Left colon (tissue), 2 donors: ENCODE data around the gene DIAPH1. TPM values are rescaled to one million over a fixed set of nuclear protein-coding genes. Genes with fewer than 3 reads are reported as not detected.

Experiments used
- ATAC-seq: fragments of 200-7000 bp; cut with Tn5 transposase; one replicate; pipeline ENCODE4 v1.9.1; 2020; ENCODE audit warnings: mild to moderate bottlenecking, moderate library complexity
- DNase-seq, 2 donors: peaks; one replicate each; pipeline ENCODE4 v3.0.0-alpha.2; 2020
- intact Hi-C, 2 donors: fragments of 100-400 bp; cut with DNase I in 1 of 2; cut with micrococcal nuclease in 1 of 2; formaldehyde crosslinking; loops; one replicate each; pipeline versions ENCODE4 v1.11.2 to v1.14.0; 2022; cut with DNase I, micrococcal nuclease
- total RNA-seq, 2 donors: library from RNA; stranded (reverse); fragmentation: NEBNext Ultra II Directional; extraction: Animal tissue kit (Norgen Biotek cat#: 25700); gene quantifications; one replicate each; pipeline ENCODE4 v1.2.1, GENCODE V29; 2021
- donor health status: DM: no; HTN: no; CAD: no.
- donor health status: DM: yes; HTN: yes; CAD: no.

The DIAPH1 gene
- total RNA-seq, 2 donors from 2014 or later = 105 to 108 TPM

DNA sequence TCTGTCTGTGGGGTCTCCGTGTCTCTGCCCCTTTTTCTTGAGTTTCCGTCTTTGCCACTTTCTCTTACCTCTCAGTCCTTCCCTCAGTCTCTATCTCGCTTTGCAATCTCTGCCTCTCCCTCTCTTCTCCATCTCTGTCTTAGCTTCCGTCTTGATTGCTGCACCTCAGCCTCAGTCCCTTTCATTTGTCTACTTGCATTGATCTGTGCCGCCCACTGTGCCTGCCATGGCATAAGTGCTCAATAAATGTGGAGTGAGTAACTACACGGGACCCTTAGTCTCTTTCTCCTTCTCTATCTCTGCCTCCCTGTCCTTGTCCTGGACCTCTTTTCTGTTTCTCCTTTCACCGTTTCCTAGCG, 123.4 kb downstream of the DIAPH1 start:
- ATAC-seq = no peak
- intact Hi-C loops = no loop called here
- no peak for DNase-seq

DNA sequence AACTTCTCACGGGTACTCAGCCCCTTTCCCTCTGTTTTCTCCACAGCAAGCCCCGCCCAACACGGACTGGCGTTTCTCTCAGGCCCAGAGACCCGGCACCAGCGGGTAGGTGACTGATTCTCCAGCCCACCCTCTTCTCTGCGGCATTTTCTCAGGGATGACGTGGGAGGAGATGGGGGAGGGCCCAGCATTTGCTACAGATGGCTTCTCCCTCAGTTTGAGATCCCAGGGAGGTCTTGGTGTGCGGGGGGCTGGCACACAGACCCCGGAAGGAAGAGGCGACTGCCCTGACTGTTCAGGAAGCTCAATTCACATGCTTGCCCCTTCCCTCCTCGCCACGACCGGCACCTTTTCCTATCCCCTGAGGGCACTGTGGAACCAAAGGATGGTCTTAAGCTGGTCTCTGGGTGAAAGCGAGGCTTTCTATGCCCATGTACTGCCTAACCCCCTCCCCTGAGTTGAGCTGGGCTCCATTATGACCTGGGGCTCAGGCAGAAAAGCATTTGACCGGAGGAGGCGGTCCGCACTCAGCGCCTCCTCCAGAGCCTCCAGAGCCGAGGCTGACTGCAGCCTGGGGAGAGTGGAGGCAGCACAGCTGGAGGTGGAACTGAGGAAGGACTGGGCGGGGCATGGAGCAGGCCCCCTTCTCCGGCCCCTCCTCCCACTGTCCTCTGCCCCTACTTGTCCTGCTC, 123.9 kb downstream of the DIAPH1 start:
- no peak for DNase-seq

DNA sequence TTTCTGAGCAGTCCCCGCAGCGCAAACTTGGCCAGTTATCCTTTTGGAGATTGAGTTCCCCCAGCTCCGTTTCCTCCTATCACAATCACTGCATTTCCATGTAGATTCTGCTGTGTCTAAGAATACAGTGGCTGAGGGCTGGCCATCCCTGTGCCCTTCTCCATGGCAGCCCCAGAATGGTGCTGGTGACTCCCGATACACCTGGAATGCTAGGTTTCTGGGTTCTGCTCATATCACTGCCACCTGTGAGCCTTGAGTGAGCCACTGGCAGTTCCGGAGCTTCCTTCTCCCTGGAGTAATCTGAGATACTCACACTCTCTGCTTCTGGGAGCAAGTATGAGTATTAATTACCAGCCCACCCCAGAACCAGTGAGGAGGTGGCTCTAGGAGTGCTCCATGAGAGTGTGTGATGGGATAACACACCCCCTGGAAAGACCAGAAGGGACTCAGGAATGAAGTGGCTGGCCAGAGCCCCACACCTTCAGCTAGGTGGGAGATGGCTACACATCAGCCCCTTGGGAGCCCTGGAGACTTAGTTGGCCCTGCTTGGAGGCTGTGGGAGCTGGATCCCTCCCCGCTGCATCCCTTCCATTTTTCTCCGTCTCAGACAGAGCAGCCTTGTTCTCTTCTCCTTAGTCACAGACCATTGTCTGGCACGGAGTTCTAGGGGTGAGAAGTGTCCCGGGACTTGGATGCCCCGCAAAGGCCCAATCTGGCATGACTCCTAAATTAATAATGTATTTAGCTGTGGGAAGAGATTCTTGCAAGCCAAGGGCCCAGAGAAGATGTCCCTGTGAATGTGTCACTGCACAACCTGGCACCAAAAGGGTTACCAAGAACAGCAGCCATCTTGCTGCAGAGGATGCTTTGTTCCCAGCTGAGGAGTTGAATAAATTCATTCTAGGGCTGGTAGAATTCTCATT, 125.0 kb downstream of the DIAPH1 start:
- ATAC-seq (no peak), DNase-seq (no peak)
- intact Hi-C loops = no loop called here

More for the DNA sequence above, 123.9 kb downstream of the DIAPH1 start:
- intact Hi-C loops = no loop called here
- ATAC-seq = no peak

DNA sequence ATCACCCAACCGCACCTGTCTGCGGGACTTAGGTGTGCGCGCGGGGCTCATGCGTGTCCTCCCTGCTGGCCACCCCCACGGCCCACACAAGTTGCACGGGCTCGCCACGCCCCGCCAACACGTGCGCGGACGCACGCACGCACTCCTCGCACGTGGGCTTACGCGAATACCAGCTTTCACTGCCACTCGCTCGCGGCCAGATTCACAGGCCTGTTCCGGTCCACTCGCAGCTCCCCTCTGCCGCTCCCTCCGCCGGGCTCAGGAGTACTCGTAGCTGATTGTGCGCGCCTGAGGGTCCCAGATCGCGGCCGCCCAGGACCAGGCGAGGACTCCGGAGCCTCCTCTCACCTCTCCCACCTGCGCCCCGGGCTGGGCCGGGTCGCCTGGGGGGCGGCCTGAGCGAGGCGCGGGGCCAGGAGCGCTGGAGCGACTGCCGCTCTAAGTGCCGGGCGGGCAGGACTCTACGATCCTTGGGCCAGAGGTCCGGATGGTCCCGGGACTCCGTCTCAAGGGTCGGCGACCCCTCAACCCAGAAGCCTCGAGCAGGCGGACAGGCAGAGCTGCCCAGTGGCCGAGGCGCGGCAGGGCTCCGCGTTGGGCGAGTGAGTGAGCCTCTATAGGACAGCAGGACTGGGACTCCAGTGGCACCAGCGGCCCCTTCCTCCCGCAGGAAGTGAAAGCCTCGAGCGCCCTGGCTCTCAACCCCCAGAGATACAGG, 126.5 kb downstream of the DIAPH1 start:
- intact Hi-C loops = no loop called here
- DNase-seq (no peak), ATAC-seq (no peak)

DNA sequence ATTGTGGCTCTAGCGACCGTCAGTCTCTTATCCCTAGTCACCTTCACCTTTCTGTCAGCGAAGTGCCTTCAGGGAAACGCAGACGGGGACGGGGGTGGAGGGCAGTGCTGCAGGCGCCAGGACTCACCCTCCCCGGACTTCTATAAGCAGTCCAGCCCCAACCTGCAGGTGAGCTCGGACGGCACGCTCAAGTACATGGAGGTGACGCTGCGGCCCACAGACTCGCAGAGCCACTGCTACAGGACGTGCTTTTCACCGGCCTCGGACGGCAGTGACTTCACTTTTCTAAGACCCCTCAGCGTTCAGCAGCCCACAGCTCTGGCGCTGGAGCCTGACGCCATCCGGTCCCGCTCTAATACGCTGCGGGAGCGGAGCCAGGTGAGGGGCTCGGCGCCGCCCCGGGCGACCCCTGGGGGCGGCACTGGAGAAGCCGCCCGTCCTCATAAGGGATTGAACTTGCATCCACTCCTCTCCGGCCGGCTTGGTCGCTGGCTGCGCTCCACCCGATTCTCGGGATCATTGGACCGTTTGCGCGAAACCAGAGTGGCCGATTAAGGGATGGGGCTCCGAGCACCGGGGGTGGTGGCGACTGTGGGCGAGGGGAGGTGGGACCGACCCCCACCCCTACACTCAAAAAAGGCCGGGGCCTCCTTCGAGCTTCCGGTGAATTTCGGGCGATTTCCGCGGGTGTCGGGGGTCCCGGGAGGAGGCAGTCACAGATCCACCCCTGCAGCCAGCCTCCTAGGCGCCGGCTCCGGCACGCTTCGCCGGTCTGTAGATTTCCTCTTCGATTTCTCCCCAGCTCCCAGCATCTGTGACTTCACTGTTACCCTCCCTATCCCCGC, 127.3 kb downstream of the DIAPH1 start:
- DNase-seq (no peak), ATAC-seq (no peak)
- intact Hi-C loops = no loop called here

DNA sequence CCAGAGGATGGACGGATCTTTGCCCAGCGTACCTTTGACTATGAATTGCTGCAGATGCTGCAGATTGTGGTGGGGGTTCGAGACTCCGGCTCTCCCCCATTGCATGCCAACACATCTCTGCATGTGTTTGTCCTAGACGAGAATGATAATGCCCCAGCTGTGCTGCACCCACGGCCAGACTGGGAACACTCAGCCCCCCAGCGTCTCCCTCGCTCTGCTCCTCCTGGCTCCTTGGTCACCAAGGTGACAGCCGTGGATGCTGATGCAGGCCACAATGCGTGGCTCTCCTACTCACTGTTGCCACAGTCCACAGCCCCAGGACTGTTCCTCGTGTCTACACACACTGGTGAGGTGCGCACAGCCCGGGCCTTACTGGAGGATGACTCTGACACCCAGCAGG, 128.0 kb downstream of the DIAPH1 start:
- intact Hi-C loops = no loop called here
- no peak for DNase-seq
- no peak for ATAC-seq

DNA sequence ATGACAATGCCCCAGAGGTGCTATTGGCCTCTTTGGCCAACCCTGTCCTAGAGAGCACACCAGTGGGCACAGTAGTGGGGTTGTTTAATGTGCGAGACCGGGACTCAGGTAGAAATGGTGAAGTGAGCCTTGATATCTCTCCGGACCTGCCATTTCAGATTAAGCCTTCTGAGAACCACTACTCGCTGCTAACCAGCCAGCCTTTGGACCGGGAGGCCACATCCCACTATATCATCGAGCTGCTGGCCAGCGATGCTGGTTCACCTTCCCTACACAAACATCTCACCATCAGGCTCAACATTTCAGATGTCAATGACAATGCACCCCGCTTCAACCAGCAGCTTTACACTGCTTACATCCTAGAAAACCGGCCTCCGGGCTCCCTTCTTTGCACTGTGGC, 128.5 kb downstream of the DIAPH1 start:
- DNase-seq (no peak), ATAC-seq (no peak)
- intact Hi-C loops = no loop called here

DNA sequence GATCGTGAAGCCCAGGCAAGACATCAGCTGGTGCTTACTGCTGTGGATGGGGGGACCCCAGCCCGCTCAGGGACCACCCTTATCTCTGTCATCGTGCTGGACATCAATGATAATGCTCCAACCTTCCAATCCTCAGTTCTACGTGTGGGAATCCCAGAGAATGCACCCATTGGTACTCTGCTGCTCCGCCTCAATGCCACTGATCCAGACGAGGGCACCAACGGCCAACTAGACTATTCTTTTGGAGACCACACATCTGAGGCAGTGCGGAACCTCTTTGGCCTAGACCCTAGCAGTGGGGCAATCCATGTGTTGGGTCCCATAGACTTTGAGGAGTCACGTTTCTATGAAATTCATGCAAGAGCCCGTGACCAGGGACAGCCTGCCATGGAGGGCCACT, 129.0 kb downstream of the DIAPH1 start:
- no peak for DNase-seq
- no peak for ATAC-seq
- intact Hi-C loops = no loop called here

DNA sequence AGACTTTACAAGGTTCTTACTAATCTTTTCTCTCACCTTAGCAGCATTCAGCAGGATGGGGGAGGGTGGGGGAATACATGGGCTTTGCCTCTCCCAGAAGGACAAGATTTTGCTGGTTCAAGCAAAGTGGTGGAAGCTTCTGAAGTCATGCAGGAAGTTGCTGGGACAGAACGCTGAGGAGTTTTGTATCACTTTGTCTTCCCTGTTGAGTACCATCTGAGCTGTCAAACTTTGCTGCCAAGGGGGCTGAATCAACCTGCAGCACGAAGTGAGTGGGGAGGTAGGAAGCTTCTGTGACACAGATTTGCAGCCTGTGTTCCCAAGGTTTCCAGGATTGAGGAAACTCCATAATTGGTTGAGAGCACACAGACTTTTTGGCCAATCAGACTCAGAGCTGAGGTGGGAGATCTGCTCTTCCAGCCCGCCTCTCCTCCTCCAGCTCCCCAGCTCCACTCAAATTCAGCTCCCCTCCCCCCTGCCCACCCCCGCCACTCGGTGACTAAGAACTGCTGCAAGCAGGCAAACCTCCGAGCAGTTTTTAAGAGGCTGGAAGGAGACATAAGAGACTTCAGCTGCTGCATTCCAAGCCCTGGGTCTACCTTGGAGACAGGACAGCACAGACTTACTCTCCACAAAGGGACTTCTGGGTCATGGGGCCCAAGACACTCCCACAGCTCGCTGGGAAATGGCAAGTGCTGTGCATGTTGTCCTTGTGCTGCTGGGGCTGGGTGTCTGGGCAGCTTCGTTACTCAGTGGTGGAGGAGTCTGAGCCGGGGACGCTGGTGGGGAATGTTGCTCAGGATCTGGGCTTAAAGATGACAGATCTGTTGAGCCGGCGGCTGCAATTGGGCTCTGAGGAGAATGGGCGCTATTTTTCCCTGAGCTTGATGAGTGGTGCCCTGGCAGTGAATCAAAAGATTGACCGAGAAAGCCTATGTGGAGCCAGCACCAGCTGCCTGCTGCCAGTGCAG, 129.9 kb downstream of the DIAPH1 start, which contains the start of gene PCDHGC5:
Gene PCDHGC5 (plus strand): TSS at position 491 of the 971 bp plus-strand sequence. CDS start 160 bp downstream, at position 651.
- no peak for DNase-seq
- intact Hi-C loops = no loop called here
- no peak for ATAC-seq

DNA sequence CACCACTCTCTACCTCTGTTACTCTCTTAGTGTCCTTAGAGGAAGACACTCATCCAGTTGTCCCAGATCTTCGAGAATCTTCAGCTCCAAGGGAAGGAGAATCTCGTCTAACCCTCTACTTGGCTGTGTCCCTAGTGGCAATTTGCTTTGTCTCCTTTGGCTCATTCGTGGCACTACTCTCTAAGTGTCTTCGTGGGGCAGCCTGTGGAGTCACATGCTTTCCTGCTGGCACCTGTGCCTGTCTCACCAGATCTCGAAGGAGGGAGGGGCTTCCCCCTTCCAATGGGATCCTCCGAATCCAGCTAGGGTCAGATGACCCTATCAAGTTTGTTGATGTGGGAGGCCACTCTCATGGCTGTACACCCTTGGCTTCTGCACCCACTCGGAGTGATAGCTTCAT, 131.7 kb downstream of the DIAPH1 start:
- ATAC-seq = no peak
- DNase-seq = no peak

DNA sequence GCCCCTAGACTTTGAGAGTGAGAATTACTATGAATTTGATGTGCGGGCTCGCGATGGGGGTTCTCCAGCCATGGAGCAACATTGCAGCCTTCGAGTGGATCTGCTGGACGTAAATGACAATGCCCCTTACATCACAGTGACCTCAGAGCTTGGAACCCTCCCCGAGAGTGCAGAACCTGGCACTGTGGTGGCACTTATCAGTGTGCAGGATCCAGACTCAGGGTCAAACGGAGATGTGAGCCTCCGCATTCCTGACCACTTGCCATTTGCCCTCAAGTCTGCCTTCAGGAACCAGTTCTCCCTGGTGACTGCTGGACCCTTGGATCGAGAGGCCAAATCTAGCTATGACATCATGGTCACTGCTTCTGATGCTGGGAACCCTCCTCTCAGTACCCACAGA, 132.7 kb downstream of the DIAPH1 start:
- DNase-seq (no peak), ATAC-seq (no peak)
- intact Hi-C loops = no loop called here

More for the DNA sequence above, 131.7 kb downstream of the DIAPH1 start:
- intact Hi-C loops = no loop called here

DNA sequence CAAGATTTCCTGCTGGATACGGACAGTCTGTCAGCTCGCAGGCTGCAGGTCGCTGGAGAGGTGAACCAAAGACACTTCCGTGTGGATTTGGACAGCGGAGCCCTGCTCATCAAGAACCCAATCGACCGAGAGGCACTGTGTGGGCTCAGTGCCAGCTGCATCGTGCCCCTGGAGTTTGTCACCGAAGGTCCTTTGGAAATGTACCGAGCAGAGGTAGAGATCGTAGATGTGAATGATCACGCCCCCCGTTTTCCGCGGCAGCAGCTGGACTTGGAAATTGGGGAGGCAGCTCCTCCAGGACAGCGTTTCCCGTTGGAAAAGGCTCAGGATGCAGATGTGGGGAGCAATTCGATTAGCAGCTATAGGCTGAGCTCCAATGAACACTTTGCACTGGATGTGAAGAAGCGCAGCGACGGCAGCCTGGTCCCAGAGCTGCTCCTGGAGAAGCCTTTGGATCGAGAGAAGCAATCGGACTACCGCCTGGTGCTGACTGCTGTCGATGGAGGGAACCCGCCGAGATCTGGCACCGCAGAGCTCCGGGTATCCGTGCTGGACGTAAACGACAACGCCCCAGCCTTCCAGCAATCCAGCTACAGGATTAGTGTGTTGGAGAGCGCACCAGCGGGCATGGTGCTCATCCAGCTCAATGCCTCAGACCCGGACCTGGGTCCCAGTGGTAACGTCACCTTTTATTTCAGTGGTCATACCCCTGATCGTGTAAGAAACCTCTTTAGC, 133.3 kb downstream of the DIAPH1 start:
- intact Hi-C loops = no loop called here
- ATAC-seq = peak; percentile 26

DNA sequence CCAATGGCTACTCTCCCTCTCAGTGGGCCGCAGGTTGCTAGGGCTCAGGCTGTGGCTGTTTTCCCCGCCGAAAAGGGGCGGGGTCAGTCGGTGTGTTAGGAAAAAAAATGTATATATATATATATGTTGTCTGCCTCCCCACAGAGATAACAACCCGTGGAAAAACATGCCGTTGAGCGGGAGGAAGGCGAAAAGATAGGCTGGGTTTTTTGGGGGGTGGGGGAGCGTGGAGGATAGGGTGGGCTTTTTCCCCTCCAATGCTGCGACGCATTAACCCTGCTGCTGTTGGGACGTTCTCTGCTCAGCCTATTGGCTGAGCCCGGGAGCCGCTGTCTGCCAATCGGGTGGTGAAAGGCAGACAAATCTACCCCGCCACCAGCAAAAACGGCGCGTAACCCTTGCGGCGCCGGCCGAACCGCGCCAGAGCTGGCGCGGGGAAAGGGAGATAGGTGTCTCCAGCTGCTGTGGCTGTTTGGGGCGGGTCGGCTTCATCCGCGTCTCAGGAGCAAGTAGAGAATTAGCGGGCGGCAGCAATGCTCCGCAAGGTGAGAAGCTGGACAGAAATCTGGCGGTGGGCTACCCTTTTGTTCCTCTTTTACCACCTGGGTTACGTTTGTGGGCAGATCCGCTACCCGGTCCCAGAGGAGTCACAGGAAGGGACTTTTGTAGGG, 134.0 kb downstream of the DIAPH1 start, which contains the start of gene PCDHGC4:
Gene PCDHGC4 (plus strand): TSS at position 390 of the 671 bp plus-strand sequence. CDS start 144 bp downstream, at position 534.
- no peak for DNase-seq
- intact Hi-C loops = no loop called here
- peak; percentile 64 for ATAC-seq

More for the DNA sequence above, 133.3 kb downstream of the DIAPH1 start:
- DNase-seq = no peak

DNA sequence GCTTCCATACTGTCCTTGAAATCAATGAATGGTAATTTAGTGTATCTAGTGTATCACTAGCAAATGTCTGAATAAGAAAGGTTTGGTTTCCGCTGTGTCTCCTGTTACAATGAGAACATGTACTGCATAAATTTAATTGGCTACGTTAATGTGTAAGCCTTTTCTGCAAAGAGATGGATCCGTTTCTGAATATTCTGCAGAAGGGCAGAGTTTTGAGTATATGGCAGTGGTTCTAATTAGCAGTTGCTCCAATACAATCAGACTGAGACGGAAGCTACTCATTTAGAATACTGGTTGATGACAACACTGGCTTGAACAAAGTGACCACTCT, 134.5 kb downstream of the DIAPH1 start:
- no peak for DNase-seq
- intact Hi-C loops = no loop called here
- ATAC-seq = no peak

DNA sequence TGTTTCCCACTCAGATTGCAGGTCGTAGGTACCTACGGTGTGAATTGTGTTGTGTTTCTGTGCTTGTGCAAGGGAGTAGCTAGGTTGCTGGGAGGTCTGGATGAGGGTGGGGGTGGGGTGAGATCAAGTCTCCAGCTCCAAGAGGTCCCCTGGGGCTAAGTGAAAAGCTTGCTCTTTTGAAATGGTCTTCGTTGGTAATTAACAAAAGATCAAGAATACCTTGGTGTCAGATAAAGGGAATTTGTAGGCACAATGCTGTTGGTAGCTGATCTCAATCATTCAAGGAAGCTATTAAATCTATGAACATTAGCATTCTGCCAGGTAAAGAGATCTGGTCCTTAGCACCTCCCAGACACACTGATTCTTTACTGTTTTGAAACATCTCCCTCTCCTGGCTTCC, 134.9 kb downstream of the DIAPH1 start:
- ATAC-seq (no peak), DNase-seq (no peak)
- intact Hi-C loops = no loop called here

DNA sequence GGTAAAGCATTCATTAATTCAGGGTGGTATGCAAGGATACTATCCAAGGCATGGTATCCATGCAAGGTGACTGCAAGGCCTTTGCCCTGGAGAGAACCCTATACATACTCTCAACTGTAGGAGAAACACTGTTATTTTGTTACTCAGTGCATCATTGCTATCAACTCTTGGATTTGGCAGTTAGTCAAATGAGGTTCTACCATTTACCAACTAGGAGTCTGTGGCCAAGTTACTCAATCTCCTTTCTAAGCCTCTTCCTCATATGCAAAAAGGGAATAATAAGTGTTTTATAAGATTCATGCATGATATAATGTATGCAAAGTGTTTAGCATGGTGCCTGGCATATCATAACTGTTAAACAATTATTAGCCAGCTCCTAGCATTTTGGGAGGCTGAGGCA, 139.0 kb downstream of the DIAPH1 start:
- ATAC-seq = no peak
- intact Hi-C loops = loop anchor here in 1 of 2 donors (5.0 kb wide), 1 partner anchor 33 kb away; no protein-coding TSS in a partner anchor
- DNase-seq = no peak
